ENCODE measurements around the gene MSX2. TPM values are rescaled to one million over a fixed set of nuclear protein-coding genes. Genes with fewer than 3 reads are reported as not detected.
A peak's percentile ranks its signal among the peaks of the same experiment; 100 is the strongest.

MSX2 gene
- total RNA-seq, 2 experiments from 2014 or later: not detected

- peaks cover 85% of the 10 kb centered on the region for H3K27me3 Mint-ChIP-seq
- no peak overlapping the region for H3K4me3 Mint-ChIP-seq
- no peak overlapping the region for H3K27ac Mint-ChIP-seq
- no peak for DNase-seq
- POLR2A ChIA-PET: no interaction called here
- CTCF ChIA-PET: no interaction called here
- peaks cover 3% of the 10 kb centered on the region for H3K9me3 Mint-ChIP-seq
- H3K36me3 Mint-ChIP-seq (ENCODE audit: low read depth): peaks cover 7% of the 10 kb centered on the region
- peaks cover 3% of the 10 kb centered on the region for H3K4me1 Mint-ChIP-seq
These were observed 1.9 kb upstream of the MSX2 start for GRCh38 chr5:174722500-174722899.

GRCh38 chr5:174723315-174723978 is 935 bp upstream of the MSX2 start:
- Mint-ChIP-seq H3K27me3 (peaks cover 89% of the 10 kb centered on the region), H3K4me1 (peaks cover 3% of the 10 kb centered on the region), H3K9me3 (peaks cover 3% of the 10 kb centered on the region), H3K27ac (no peak overlapping the region), H3K36me3 (ENCODE audit: low read depth) (peaks cover 7% of the 10 kb centered on the region), H3K4me3 (peak overlapping the region; percentile 57)
- DNase-seq: no peak
- ChIA-PET CTCF (no interaction called here), POLR2A (no interaction called here)

GRCh38 chr5:174723979-174724483 is 351 bp upstream of the MSX2 start:
- ChIA-PET CTCF (no interaction called here), POLR2A (no interaction called here)
- Mint-ChIP-seq H3K9me3 (peaks cover 3% of the 10 kb centered on the region), H3K36me3 (ENCODE audit: low read depth) (peaks cover 7% of the 10 kb centered on the region), H3K4me3 (peak overlapping the region; percentile 57), H3K27me3 (peaks cover 87% of the 10 kb centered on the region), H3K27ac (peak overlapping the region; percentile 27), H3K4me1 (peaks cover 3% of the 10 kb centered on the region)
- no peak for DNase-seq

GRCh38 chr5:174725261-174725990 is 1.0 kb downstream of the MSX2 start:
- peaks cover 3% of the 10 kb centered on the region for H3K4me1 Mint-ChIP-seq
- H3K9me3 Mint-ChIP-seq: peaks cover 3% of the 10 kb centered on the region
- peaks cover 82% of the 10 kb centered on the region for H3K27me3 Mint-ChIP-seq
- no peak overlapping the region for H3K27ac Mint-ChIP-seq
- ChIA-PET POLR2A (no interaction called here), CTCF (no interaction called here)
- H3K4me3 Mint-ChIP-seq: no peak overlapping the region
- peaks cover 7% of the 10 kb centered on the region for H3K36me3 Mint-ChIP-seq (ENCODE audit: low read depth)
- DNase-seq: no peak

- Mint-ChIP-seq H3K36me3 (ENCODE audit: low read depth) (peaks cover 7% of the 10 kb centered on the region), H3K27me3 (peaks cover 84% of the 10 kb centered on the region), H3K27ac (no peak overlapping the region), H3K9me3 (peaks cover 3% of the 10 kb centered on the region), H3K4me1 (peaks cover 3% of the 10 kb centered on the region), H3K4me3 (no peak overlapping the region)
- POLR2A ChIA-PET: no interaction called here
- no peak for DNase-seq
- CTCF ChIA-PET: no interaction called here
These were observed 1.7 kb downstream of the MSX2 start for GRCh38 chr5:174725991-174726601.

GRCh38 chr5:174726916-174727793 is 2.8 kb downstream of the MSX2 start:
- ChIA-PET POLR2A (no interaction called here), CTCF (interaction anchor here (0.5 kb wide), 1 partner anchor 15 kb away, joined by 4 read pairs; no protein-coding TSS in a partner anchor)
- Mint-ChIP-seq H3K36me3 (ENCODE audit: low read depth) (peaks cover 7% of the 10 kb centered on the region), H3K27ac (no peak overlapping the region), H3K4me1 (peaks cover 3% of the 10 kb centered on the region), H3K27me3 (peaks cover 81% of the 10 kb centered on the region), H3K9me3 (peaks cover 3% of the 10 kb centered on the region), H3K4me3 (no peak overlapping the region)
- DNase-seq: no peak

- H3K36me3 Mint-ChIP-seq (ENCODE audit: low read depth): peaks cover 7% of the 10 kb centered on the region
- peaks cover 3% of the 10 kb centered on the region for H3K9me3 Mint-ChIP-seq
- H3K27ac Mint-ChIP-seq: no peak overlapping the region
- CTCF ChIA-PET: no interaction called here
- peaks cover 3% of the 10 kb centered on the region for H3K4me1 Mint-ChIP-seq
- POLR2A ChIA-PET: no interaction called here
- H3K27me3 Mint-ChIP-seq: peaks cover 81% of the 10 kb centered on the region
- DNase-seq: no peak
- no peak overlapping the region for H3K4me3 Mint-ChIP-seq
These were observed 3.7 kb downstream of the MSX2 start for GRCh38 chr5:174727794-174728680.

GRCh38 chr5:174729075-174729680 is 4.8 kb downstream of the MSX2 start:
- H3K4me1 Mint-ChIP-seq: no peaks in the 10 kb centered on the region
- ChIA-PET CTCF (no interaction called here), POLR2A (no interaction called here)
- no peaks in the 10 kb centered on the region for H3K36me3 Mint-ChIP-seq (ENCODE audit: low read depth)
- no peak for DNase-seq
- no peak overlapping the region for H3K27ac Mint-ChIP-seq
- peaks cover 81% of the 10 kb centered on the region for H3K27me3 Mint-ChIP-seq
- no peak overlapping the region for H3K4me3 Mint-ChIP-seq
- no peaks in the 10 kb centered on the region for H3K9me3 Mint-ChIP-seq

- ChIA-PET CTCF (no interaction called here), POLR2A (no interaction called here)
- Mint-ChIP-seq H3K4me3 (no peak overlapping the region), H3K4me1 (peaks cover 3% of the 10 kb centered on the region), H3K27ac (no peak overlapping the region), H3K9me3 (no peaks in the 10 kb centered on the region), H3K27me3 (peaks cover 86% of the 10 kb centered on the region), H3K36me3 (ENCODE audit: low read depth) (no peaks in the 10 kb centered on the region)
- DNase-seq: no peak
These were observed 7.0 kb downstream of the MSX2 start for GRCh38 chr5:174731214-174732035.

GRCh38 chr5:174732036-174733020 is 7.9 kb downstream of the MSX2 start:
- Mint-ChIP-seq H3K4me1 (peaks cover 3% of the 10 kb centered on the region), H3K27ac (no peak overlapping the region), H3K36me3 (ENCODE audit: low read depth) (no peaks in the 10 kb centered on the region), H3K4me3 (no peak overlapping the region), H3K27me3 (peaks cover 84% of the 10 kb centered on the region), H3K9me3 (no peaks in the 10 kb centered on the region)
- POLR2A ChIA-PET: no interaction called here
- no peak for DNase-seq
- CTCF ChIA-PET: no interaction called here

Data from activated CD4-positive, alpha-beta memory T cell treated with anti-CD3 and anti-CD28 coated beads, Interleukin-2, amount 10 ng/mL, durations not matched to agents 7 days and 5 days (primary cell).